ENCODE data around the gene ATE1.

DNA sequence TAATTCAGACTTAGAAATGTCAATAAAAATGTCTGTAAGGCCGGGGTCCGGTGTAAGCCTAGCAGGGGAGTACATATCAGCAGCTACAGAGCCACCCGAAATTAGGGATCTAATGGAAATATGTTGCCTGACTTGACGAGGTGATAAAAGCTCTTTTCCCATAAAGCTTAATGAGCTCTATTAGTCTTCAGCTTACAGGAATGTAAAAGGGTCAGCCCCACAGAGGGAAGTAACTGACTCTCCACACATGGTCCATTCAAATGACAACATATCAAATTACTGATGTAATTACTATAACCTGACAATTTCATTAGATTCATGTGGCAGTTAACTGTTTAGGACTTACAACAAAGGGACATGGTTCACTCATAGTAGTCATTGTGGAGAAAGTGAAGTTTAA lies 62.3 kb downstream of the ATE1 start:
- TF ChIP-seq POLR2A (IDR thresholded peaks at IDR 0.05; ENCODE audit: borderline replicate concordance, extremely low read depth, insufficient read depth, insufficient read length) (no peak), YY1 (IDR thresholded peaks at IDR 0.05; ENCODE audit: extremely low read depth, insufficient replicate concordance, low read depth, low read length) (no peak), EZH2phosphoT487 (IDR thresholded peaks at IDR 0.05; ENCODE audit: borderline replicate concordance) (no peak), EZH2 (IDR thresholded peaks at IDR 0.05) (no peak)
- TF ChIP-seq, protein P1, sequence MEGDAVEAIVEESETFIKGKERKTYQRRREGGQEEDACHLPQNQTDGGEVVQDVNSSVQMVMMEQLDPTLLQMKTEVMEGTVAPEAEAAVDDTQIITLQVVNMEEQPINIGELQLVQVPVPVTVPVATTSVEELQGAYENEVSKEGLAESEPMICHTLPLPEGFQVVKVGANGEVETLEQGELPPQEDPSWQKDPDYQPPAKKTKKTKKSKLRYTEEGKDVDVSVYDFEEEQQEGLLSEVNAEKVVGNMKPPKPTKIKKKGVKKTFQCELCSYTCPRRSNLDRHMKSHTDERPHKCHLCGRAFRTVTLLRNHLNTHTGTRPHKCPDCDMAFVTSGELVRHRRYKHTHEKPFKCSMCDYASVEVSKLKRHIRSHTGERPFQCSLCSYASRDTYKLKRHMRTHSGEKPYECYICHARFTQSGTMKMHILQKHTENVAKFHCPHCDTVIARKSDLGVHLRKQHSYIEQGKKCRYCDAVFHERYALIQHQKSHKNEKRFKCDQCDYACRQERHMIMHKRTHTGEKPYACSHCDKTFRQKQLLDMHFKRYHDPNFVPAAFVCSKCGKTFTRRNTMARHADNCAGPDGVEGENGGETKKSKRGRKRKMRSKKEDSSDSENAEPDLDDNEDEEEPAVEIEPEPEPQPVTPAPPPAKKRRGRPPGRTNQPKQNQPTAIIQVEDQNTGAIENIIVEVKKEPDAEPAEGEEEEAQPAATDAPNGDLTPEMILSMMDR (IDR thresholded peaks at IDR 0.05 in 2 of 3, conservative IDR thresholded peaks at IDR 0.05 in 1 of 3; ENCODE audit: borderline replicate concordance in 1 of 3, insufficient read depth in 1 of 3, low read depth in 2 of 3, low read length in 2 of 3), result no peak
- TF ChIP-seq, protein P2, sequence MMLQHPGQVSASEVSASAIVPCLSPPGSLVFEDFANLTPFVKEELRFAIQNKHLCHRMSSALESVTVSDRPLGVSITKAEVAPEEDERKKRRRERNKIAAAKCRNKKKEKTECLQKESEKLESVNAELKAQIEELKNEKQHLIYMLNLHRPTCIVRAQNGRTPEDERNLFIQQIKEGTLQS (IDR thresholded peaks at IDR 0.05), result no peak

Measured in HCT116 (cell line).